Stimulated activated CD8-positive, alpha-beta memory T cell treated with anti-CD3 and anti-CD28 coated beads, Interleukin-15, amount 100 ng/mL, for 1 hour (primary cell): Measurements from ENCODE around the gene RCCD1.

Source experiments
- DNase-seq: peaks from one replicate; pipeline ENCODE4 v3.0.0-alpha.2; 2020; ENCODE audit warnings: low read depth

Gene RCCD1

GRCh38 chr15:90942354-90943120 lies 12.1 kb upstream of the RCCD1 start:
- no peak for DNase-seq

- no peak for DNase-seq
Observed at GRCh38 chr15:90945091-90945490, 9.6 kb upstream of the RCCD1 start.

GRCh38 chr15:90946538-90946937 lies 8.1 kb upstream of the RCCD1 start:
- no peak for DNase-seq

- no peak for DNase-seq
Observed at GRCh38 chr15:90946941-90947576, 7.6 kb upstream of the RCCD1 start.

GRCh38 chr15:90947577-90948357 lies 6.9 kb upstream of the RCCD1 start:
- no peak for DNase-seq

GRCh38 chr15:90948506-90948905 lies 6.2 kb upstream of the RCCD1 start:
- no peak for DNase-seq

GRCh38 chr15:90949979-90950675 lies 4.6 kb upstream of the RCCD1 start:
- no peak for DNase-seq

GRCh38 chr15:90950676-90951075 lies 4.0 kb upstream of the RCCD1 start:
- no peak for DNase-seq

- DNase-seq = no peak
Observed at GRCh38 chr15:90952901-90953677, 1.6 kb upstream of the RCCD1 start.

- no peak for DNase-seq
Observed at GRCh38 chr15:90953947-90954711, 555 bp upstream of the RCCD1 start.

GRCh38 chr15:90955624-90956273 lies 1.1 kb downstream of the RCCD1 start:
- DNase-seq = no peak

GRCh38 chr15:90956274-90957030 lies 1.8 kb downstream of the RCCD1 start:
- peak; percentile 37 for DNase-seq

- no peak for DNase-seq
Observed at GRCh38 chr15:90957031-90957790, 2.5 kb downstream of the RCCD1 start.

GRCh38 chr15:90957791-90958190 lies 3.1 kb downstream of the RCCD1 start:
- DNase-seq = no peak

GRCh38 chr15:90959028-90959595 lies 4.4 kb downstream of the RCCD1 start:
- DNase-seq = no peak

- DNase-seq = no peak
Observed at GRCh38 chr15:90959894-90960293, 5.2 kb downstream of the RCCD1 start.

- no peak for DNase-seq
Observed at GRCh38 chr15:90960298-90961091, 5.8 kb downstream of the RCCD1 start.

- DNase-seq = no peak
Observed at GRCh38 chr15:90962021-90962420, 7.3 kb downstream of the RCCD1 start.
